ENCODE results near the gene CREBL2.

The CREBL2 gene

DNA sequence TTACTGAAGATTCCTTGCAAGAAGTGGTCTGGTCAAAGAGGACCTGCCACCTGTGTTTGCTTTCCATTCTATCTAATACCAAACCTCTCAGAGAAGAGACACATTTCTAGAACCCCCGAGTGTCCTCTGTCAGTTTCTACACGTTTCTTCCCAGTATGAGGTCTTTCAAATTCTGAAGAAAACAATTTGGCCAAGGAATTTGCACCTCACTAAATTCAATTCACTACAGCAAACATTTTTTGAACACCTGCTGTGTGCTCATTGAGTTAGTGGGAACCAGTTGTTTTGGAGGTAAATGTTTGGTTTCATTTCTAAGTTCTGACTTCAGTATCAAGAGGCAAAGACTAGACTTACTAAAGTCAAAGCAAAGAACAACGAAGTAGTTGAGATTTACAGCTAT is 64.9 kb downstream of the CREBL2 start:
- DNase-seq (ENCODE audit: low read depth in 2 of 2): no peak

- no peak for DNase-seq (ENCODE audit: low read depth in 2 of 2)
Observed at GRCh38 chr12:12681061-12681765, 69.5 kb downstream of the CREBL2 start.

DNA sequence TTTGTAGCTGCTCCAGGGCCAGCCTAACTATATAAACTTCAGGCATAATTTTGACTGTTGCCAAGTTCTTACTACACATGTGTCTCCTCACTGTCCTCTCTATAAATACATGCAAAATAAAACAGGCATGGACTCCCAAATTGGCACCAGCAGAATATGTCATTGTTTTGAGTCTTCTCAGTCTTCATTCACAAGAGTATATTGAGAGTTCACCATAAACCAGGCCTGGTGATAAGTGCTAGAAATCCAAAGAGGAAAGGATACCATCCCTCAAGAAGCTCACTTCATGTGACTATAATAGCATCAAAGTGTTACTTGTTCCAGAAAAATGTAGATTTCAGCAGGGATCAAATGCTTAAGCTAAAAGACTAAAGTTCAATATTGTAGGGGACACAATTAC is 70.6 kb downstream of the CREBL2 start:
- no peak for DNase-seq (ENCODE audit: low read depth in 2 of 2)

DNA sequence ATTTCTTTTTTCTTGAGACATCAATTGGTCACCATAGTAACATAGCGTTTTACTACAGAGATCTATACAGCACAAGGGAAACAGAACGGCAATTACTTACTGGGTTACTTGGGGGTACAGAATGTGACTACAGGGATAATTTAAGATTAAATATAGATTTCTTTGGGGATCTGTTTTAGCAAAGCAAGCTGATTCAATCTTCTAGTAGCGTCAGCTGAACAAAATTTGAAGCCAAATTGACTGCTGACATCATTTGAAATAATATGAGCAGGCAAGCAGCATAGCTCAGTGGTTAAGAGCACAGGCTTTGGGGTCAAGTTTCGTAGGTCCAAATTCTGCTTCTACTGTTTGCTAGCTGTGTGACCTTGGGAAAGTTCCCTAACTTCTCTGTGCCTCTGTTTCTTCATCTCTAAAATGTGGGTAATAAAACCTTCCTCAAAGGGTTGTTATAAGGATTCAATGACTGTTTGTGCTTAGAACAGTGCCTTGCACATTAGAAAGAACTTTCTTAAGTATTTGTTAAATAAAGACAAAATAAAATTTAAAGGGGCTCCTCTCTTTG is 71.5 kb downstream of the CREBL2 start:
- DNase-seq (ENCODE audit: low read depth in 2 of 2): no peak

GRCh38 chr12:12683725-12684124 is 72.0 kb downstream of the CREBL2 start:
- no peak for DNase-seq (ENCODE audit: low read depth in 2 of 2)

DNA sequence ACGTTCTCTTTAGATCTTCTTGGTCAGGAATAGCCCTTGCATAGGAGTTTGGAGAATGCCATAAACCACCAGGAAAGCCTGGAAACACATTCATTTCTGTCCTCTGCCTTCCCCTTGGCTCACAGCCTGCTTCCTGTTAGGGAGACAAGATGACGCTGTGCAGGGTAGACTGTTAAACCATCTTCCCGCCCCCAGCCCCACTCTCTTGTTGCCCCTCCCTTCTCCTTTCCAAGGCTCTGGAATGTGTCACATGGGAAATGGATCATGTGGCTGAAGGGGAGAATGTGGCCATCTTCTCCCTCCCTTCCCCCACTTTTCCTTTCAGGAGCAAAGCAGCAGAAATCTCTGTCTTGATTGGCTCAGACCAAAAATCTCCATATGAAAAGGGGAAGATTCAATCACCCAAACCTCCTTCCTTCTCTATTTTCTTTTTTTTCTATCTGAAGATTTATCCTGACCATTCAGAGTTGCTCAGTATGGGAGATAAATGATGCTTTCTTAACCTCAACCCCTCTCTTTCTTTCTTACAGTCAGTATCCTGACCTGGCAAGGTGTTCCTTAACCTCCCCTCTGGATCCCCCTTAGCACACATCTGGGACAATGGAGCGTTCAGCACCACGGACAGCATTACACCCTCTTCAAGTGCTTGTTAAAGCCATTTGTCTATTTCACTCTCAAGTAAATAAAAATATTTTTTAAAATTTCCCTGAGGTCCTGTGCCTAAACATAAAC is 72.9 kb downstream of the CREBL2 start:
- DNase-seq (ENCODE audit: low read depth in 2 of 2): no peak

- no peak for DNase-seq (ENCODE audit: low read depth in 2 of 2)
Observed at GRCh38 chr12:12685305-12685704, 73.6 kb downstream of the CREBL2 start.

DNA sequence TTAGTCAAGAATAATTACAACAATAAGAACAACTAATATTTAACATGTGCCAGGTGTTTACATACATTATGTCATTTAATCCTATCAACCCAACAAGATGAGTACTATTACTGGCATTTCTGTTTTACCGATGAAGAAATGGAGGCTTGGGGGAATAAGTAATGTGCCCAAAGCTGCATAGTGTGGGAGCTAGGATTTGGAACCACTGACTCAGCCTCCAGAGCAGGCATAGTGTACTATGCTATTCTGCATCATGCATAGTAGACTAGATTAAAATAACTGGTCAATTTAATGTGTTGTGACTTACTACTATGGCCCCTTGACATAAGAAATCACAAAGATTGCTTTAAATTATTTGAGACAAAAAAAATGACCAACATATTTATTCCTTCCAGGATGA is 74.8 kb downstream of the CREBL2 start:
- DNase-seq (ENCODE audit: low read depth in 2 of 2): no peak

DNA sequence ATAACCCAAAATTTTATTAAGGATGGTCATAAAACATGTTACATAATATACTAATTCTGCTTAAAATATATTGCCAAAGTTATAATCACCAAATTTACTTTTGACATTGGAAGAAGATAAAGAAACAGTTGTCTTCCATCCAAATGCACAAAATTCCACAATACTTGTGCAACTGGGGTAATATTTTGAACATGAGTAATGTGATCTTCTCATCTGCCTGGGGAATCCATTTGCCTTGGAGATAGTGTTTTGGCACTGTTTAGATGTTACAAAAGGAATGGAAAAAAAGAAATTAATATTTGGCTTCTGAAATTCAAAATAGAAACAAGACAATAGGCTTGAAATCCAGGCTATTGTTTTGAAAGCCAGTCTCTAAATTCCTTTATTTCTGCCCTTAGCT is 75.2 kb downstream of the CREBL2 start:
- DNase-seq (ENCODE audit: low read depth in 2 of 2): no peak

- no peak for DNase-seq (ENCODE audit: low read depth in 2 of 2)
Observed at GRCh38 chr12:12689647-12690300, 78.1 kb downstream of the CREBL2 start.

DNA sequence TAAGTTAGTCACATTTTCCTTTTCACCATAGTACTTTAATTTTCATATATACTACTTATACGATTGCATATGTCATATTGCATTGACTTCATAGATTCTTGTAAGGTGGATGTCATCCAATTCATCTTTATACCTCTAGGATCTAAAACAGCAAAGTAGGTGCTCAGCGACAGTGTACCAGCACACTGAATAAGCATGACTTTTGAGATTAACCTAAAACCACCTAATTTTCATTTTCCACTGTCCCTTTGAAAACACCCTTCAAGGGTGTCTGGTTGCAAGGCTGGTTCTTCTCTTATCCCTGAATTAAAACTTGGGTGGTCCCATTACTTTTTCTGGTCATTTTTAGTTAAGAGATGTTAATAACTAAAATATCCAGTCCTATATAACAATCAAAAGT is 79.9 kb downstream of the CREBL2 start:
- no peak for DNase-seq (ENCODE audit: low read depth in 2 of 2)

DNA sequence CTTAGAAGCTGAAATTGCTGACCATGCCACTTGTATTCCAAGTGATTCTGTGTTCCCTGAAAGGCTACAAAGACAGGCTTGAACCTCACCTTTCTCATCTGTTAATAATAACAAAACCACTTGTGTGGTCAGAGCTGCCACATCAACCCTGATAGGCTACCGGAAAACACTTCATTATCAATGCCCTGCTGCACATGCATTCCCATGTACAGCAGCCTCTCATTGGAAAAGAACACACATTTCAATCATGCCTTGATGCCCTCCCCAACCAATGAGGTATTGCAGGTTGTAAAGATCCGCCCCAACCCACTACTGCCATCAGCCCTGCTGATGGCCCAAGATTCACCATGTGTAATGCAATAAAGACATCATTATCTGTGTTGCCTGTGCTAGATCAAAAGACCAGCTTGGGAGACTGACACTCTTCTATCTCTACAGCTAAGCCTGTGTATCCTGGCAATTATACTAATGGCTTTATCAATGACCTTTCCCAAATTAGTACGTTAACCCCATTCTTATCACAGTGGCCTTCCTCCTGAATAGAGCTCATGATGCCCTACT is 81.5 kb downstream of the CREBL2 start:
- DNase-seq (ENCODE audit: low read depth in 2 of 2): no peak

Measured in activated CD4-positive, alpha-beta T cell treated with anti-CD3 and anti-CD28 coated beads for 24 hours (primary cell).